DOHH2 (cell line): ENCODE results near the gene STAG1.

Experiments used
- EZH2phosphoT487 ChIP-seq: fragments of 200-600 bp; sonication (generic); IDR thresholded peaks from 2 replicates; pipeline ENCODE4 v1.6.1; 2017; ENCODE audit warnings: borderline replicate concordance, mild to moderate bottlenecking, antibody characterized with exemption, low read length, moderate library complexity, mixed read lengths
- TF ChIP-seq, protein P1 (sequence below): fragments of 200-600 bp; sonication (generic); IDR thresholded peaks from one replicate; pipeline ENCODE4 v1.5.1; 2014; ENCODE audit warnings: antibody characterized with exemption, mild to moderate bottlenecking, low read depth, low read length; ENCODE audit not compliant: poor library complexity, severe bottlenecking

DNA sequence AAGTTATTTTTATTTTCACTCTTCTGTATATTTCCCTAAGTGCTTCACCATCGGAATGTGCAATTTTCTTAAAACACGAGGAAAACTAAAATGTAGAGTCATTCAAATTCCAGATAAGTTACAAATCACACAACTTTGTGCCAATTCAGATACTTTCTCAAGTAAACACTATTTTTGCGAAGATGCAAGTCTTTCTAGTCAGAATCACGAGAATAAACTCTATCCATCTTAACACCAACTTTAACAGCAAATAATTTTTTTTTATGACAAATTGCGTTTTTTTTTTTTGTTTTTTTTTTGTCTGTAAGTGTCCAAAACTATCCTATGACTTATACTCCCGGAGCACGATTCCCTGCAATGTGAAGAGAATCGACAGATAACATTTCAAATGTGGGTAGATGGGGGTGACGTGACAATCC, 1.3 kb downstream of the STAG1 start:
- TF ChIP-seq, protein P1, sequence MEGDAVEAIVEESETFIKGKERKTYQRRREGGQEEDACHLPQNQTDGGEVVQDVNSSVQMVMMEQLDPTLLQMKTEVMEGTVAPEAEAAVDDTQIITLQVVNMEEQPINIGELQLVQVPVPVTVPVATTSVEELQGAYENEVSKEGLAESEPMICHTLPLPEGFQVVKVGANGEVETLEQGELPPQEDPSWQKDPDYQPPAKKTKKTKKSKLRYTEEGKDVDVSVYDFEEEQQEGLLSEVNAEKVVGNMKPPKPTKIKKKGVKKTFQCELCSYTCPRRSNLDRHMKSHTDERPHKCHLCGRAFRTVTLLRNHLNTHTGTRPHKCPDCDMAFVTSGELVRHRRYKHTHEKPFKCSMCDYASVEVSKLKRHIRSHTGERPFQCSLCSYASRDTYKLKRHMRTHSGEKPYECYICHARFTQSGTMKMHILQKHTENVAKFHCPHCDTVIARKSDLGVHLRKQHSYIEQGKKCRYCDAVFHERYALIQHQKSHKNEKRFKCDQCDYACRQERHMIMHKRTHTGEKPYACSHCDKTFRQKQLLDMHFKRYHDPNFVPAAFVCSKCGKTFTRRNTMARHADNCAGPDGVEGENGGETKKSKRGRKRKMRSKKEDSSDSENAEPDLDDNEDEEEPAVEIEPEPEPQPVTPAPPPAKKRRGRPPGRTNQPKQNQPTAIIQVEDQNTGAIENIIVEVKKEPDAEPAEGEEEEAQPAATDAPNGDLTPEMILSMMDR, result no peak
- no peak for TF ChIP-seq EZH2phosphoT487
